Measurements from ENCODE around the gene AAK1.

The AAK1 gene

GRCh38 chr2:69547984-69548715 lies 95.4 kb downstream of the AAK1 start:
- H3K36me3 ChIP-seq (replicated peaks) = no peaks in the 10 kb centered on the region
- in situ Hi-C loops (cut with HindIII; ENCODE audit: low pct_ligation_motif_present, low sequenced_read_pairs) = no loop called here
- DNase-seq = no peak
- H3K27ac ChIP-seq = no peak overlapping the region
- TF ChIP-seq, protein P1, sequence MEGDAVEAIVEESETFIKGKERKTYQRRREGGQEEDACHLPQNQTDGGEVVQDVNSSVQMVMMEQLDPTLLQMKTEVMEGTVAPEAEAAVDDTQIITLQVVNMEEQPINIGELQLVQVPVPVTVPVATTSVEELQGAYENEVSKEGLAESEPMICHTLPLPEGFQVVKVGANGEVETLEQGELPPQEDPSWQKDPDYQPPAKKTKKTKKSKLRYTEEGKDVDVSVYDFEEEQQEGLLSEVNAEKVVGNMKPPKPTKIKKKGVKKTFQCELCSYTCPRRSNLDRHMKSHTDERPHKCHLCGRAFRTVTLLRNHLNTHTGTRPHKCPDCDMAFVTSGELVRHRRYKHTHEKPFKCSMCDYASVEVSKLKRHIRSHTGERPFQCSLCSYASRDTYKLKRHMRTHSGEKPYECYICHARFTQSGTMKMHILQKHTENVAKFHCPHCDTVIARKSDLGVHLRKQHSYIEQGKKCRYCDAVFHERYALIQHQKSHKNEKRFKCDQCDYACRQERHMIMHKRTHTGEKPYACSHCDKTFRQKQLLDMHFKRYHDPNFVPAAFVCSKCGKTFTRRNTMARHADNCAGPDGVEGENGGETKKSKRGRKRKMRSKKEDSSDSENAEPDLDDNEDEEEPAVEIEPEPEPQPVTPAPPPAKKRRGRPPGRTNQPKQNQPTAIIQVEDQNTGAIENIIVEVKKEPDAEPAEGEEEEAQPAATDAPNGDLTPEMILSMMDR (IDR thresholded peaks at IDR 0.05; ENCODE audit: low read depth, low read length, missing control alignments) = no peak
- no peak overlapping the region for H3K4me3 ChIP-seq (ENCODE audit: low read depth, low read length)
- no peaks in the 10 kb centered on the region for H3K27me3 ChIP-seq (replicated peaks)

DNA sequence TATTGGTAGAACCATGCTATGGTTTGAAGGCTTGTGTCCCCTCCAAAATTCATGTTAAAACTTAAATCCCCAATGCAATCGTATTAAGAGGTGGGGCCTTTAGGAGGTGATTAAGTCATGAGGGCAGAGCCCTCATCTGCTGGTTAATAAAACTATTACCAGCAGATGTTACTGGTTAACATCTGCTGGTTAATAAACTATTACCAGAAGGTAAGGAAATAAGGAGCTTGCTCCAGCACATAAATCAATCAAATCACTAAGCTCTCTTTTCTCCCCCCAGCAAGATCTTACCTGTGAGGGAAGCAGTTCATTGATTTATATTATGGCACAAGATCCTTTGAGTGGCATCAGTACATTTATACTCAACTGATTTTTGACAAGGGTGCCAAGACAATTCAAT lies 96.9 kb downstream of the AAK1 start:
- TF ChIP-seq, protein P1 (IDR thresholded peaks at IDR 0.05; ENCODE audit: low read depth, low read length, missing control alignments) = no peak
- Histone ChIP-seq H3K27me3 (replicated peaks) (no peaks in the 10 kb centered on the region), H3K4me3 (ENCODE audit: low read depth, low read length) (no peak overlapping the region), H3K27ac (no peak overlapping the region), H3K36me3 (replicated peaks) (no peaks in the 10 kb centered on the region)
- no peak for DNase-seq
- in situ Hi-C loops (cut with HindIII; ENCODE audit: low pct_ligation_motif_present, low sequenced_read_pairs) = no loop called here

DNA sequence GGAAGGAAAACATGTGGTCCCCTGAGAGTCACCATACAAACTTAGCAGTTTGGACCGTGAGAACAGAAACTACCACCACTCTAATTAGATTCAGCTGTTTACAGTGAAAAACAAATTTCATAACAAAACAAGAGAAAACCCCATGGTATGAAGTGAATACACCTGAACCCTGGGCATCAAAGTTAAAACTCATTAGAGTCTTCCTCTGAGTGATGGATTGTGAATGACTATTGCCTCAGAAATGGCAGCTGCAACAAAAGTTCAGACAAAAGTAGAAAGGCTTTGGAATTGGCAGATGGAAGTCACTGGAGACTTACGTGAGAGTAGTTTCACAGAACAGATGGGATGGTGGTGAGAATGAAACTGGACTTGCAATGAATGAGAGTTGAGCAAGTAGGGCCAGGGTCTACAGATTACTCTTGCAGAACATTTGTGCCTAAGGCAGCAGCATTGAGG lies 98.0 kb downstream of the AAK1 start:
- Histone ChIP-seq H3K36me3 (replicated peaks) (peaks cover 1% of the 10 kb centered on the region), H3K4me3 (ENCODE audit: low read depth, low read length) (no peak overlapping the region), H3K27ac (no peak overlapping the region), H3K27me3 (replicated peaks) (no peaks in the 10 kb centered on the region)
- DNase-seq = no peak
- in situ Hi-C loops (cut with HindIII; ENCODE audit: low pct_ligation_motif_present, low sequenced_read_pairs) = no loop called here
- TF ChIP-seq, protein P1 (IDR thresholded peaks at IDR 0.05; ENCODE audit: low read depth, low read length, missing control alignments) = no peak

DNA sequence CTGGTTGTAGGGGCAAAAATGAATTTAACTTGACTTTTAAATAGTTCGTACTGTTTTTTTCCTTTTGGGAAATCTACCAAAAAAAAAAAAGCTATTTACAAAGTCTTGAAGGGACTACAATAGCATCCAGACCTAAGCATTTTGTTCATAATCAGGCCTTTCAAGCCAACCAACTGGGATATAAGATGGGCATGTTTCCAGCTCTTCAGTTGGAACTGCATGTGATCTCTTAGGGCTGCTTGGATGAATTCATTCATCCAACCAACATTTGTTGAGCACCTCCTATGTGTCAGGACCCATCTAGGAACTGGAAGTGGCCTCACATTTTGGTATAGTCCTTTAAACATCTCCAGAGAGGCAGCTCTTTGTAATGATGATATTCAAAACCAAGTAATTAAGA lies 98.6 kb downstream of the AAK1 start:
- TF ChIP-seq, protein P1 (IDR thresholded peaks at IDR 0.05; ENCODE audit: low read depth, low read length, missing control alignments) = no peak
- no peaks in the 10 kb centered on the region for H3K27me3 ChIP-seq (replicated peaks)
- no peak overlapping the region for H3K27ac ChIP-seq
- in situ Hi-C loops (cut with HindIII; ENCODE audit: low pct_ligation_motif_present, low sequenced_read_pairs) = no loop called here
- H3K4me3 ChIP-seq (ENCODE audit: low read depth, low read length) = no peak overlapping the region
- H3K36me3 ChIP-seq (replicated peaks) = peaks cover 4% of the 10 kb centered on the region
- no peak for DNase-seq

- H3K36me3 ChIP-seq (replicated peaks) = peaks cover 4% of the 10 kb centered on the region
- H3K4me3 ChIP-seq (ENCODE audit: low read depth, low read length) = no peak overlapping the region
- no peak overlapping the region for H3K27ac ChIP-seq
- DNase-seq = no peak
- no peaks in the 10 kb centered on the region for H3K27me3 ChIP-seq (replicated peaks)
- in situ Hi-C loops (cut with HindIII; ENCODE audit: low pct_ligation_motif_present, low sequenced_read_pairs) = no loop called here
- TF ChIP-seq, protein P1 (IDR thresholded peaks at IDR 0.05; ENCODE audit: low read depth, low read length, missing control alignments) = no peak
Measured at GRCh38 chr2:69539549-69539908, 104.0 kb downstream of the AAK1 start.
